ENCODE measurements around the gene RRBP1.
A peak's percentile ranks its signal among the peaks of the same experiment; 100 is the strongest.

DNA sequence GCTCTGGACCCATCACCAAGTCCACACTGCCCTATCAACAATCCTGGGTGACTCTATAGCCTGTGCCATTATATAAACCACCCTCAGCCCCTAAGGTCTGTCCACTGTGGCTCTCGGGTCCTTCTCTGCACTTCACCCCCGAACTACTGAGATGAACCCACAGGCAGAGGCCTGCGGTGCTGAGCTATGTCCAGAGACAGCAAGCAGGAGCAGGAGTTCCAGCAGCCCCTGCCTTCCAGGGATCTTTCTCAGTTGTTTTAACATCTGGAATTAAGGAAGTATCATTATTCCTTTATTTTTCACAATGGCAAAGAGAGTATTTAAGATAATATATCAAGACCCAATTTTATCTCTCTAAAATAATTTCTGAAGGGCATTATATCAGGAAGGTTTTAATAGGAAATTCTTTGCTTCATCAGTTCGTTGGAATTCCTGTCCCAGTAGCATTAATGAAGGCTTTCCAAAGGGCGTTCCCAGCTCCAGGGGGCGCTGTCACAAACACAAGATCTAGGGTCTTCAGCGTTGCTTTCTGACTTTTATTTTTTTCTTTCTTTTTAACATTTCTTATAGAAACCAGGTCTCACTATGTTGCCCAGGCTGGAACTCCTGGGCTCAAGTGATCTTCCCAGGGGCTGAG lies 27.3 kb downstream of the RRBP1 start:
- TF ChIP-seq, protein P1, sequence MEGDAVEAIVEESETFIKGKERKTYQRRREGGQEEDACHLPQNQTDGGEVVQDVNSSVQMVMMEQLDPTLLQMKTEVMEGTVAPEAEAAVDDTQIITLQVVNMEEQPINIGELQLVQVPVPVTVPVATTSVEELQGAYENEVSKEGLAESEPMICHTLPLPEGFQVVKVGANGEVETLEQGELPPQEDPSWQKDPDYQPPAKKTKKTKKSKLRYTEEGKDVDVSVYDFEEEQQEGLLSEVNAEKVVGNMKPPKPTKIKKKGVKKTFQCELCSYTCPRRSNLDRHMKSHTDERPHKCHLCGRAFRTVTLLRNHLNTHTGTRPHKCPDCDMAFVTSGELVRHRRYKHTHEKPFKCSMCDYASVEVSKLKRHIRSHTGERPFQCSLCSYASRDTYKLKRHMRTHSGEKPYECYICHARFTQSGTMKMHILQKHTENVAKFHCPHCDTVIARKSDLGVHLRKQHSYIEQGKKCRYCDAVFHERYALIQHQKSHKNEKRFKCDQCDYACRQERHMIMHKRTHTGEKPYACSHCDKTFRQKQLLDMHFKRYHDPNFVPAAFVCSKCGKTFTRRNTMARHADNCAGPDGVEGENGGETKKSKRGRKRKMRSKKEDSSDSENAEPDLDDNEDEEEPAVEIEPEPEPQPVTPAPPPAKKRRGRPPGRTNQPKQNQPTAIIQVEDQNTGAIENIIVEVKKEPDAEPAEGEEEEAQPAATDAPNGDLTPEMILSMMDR (IDR thresholded peaks at IDR 0.05), result peak; percentile 19 to 47 (median 39)
- no peak for TF ChIP-seq POLR2AphosphoS5 (IDR thresholded peaks at IDR 0.05)
- no peak for TF ChIP-seq POLR2A (IDR thresholded peaks at IDR 0.05)
